CD4-positive, alpha-beta T cell (primary cell): Measurements from ENCODE around the gene ARHGEF25. TPM values are rescaled to one million over a fixed set of nuclear protein-coding genes. Genes with fewer than 3 reads are reported as not detected.

Source experiments
- ATAC-seq: fragments of 200-7000 bp; cut with Tn5 transposase; one replicate; pipeline ENCODE4 v1.10.0; 2022; ENCODE audit warnings: mild to moderate bottlenecking; ENCODE audit not compliant: poor library complexity
- CTCF ChIA-PET: fragments of 350-600 bp; sonication (Branson Sonifier 250); formaldehyde crosslinking; loops from one replicate; lab custom pipeline; 2021; ENCODE audit warnings: antibody characterized with exemption, inconsistent platforms; lab: Charles Lee
- POLR2A ChIA-PET: fragments of 350-600 bp; sonication (Branson Sonifier 250); formaldehyde crosslinking; loops from one replicate; lab custom pipeline; 2021; ENCODE audit warnings: antibody characterized with exemption, inconsistent platforms; lab: Charles Lee
- DNase-seq, 14 experiments: peaks; one replicate each; pipeline ENCODE4 v3.0.0-alpha.2; 2013 to 2020; ENCODE audit warnings: mixed read lengths in 2 of 14
- H3K27ac ChIP-seq, 2 donors: one replicate each; pipeline versions ENCODE4 v1.5.1 to v1.7.0; 2013; ENCODE audit warnings: low read length in 2 of 2, low read depth in 1 of 2, mild to moderate bottlenecking in 1 of 2
- H3K27me3 ChIP-seq, 2 experiments: 1 replicate in 1 of 2; 2 replicates in 1 of 2; pipeline versions ENCODE4 v1.6.1 to v1.7.0; 2013; ENCODE audit warnings: low read length in 2 of 2, control low read depth in 1 of 2, mild to moderate bottlenecking in 1 of 2, moderate library complexity in 1 of 2; ENCODE audit not compliant: insufficient read depth in 2 of 2, control insufficient read depth in 1 of 2
- H3K36me3 ChIP-seq: one replicate; pipeline ENCODE4 v1.6.1; 2013; ENCODE audit warnings: low read length, control low read depth; ENCODE audit not compliant: insufficient read depth
- H3K4me1 ChIP-seq: one replicate; pipeline ENCODE4 v1.6.1; 2013; ENCODE audit warnings: low read length, control low read depth; ENCODE audit not compliant: insufficient read depth
- H3K4me3 ChIP-seq: one replicate; pipeline ENCODE4 v1.5.1; 2013; ENCODE audit warnings: mild to moderate bottlenecking, low read length, moderate library complexity
- H3K9me3 ChIP-seq, 2 experiments: 1 replicate in 1 of 2; 2 replicates in 1 of 2; pipeline versions ENCODE4 v1.6.1 to v1.7.0; 2013; ENCODE audit warnings: low read length in 2 of 2, mild to moderate bottlenecking in 2 of 2, control low read depth in 1 of 2, moderate library complexity in 1 of 2; ENCODE audit not compliant: control insufficient read depth in 1 of 2, insufficient read depth in 1 of 2
- H3K27ac Mint-ChIP-seq: one replicate; pipeline ENCODE4 v1.8.0; 2020; ENCODE audit warnings: mixed read lengths
- H3K27me3 Mint-ChIP-seq: one replicate; pipeline ENCODE4 v1.8.0; 2021; ENCODE audit warnings: mixed read lengths
- H3K36me3 Mint-ChIP-seq: one replicate; pipeline ENCODE4 v1.8.0; 2021; ENCODE audit warnings: low read depth, mixed read lengths
- H3K4me1 Mint-ChIP-seq: one replicate; pipeline ENCODE4 v1.8.0; 2021; ENCODE audit warnings: low read depth, mixed read lengths
- H3K4me3 Mint-ChIP-seq: one replicate; pipeline ENCODE4 v1.8.0; 2020; ENCODE audit warnings: mild to moderate bottlenecking, mixed read lengths
- H3K9me3 Mint-ChIP-seq: one replicate; pipeline ENCODE4 v1.8.0; 2020; ENCODE audit warnings: mixed read lengths
- CTCF ChIP-seq: fragments of 200-600 bp; IDR thresholded peaks from one replicate; pipeline ENCODE4 v1.8.0; 2022; ENCODE audit warnings: antibody characterized with exemption, mild to moderate bottlenecking
- intact Hi-C, 2 experiments: fragments of 100-400 bp; cut with DNase I in 1 of 2; cut with micrococcal nuclease in 1 of 2; formaldehyde crosslinking; loops; one replicate each; pipeline versions ENCODE4 v1.15.1 to v1.9.0; 2023 to 2025; cut with DNase I, micrococcal nuclease
- total RNA-seq, 174 experiments: library from RNA in 2 of 174; stranded (reverse) in 2 of 174; gene quantifications; one replicate each; pipeline ENCODE4 v1.2.3 and lab custom pipeline; 2021 to 2026

The ARHGEF25 gene
- total RNA-seq, 2 experiments from 2014 or later = 0.25 to 0.27 TPM

GRCh38 chr12:57637364-57637763 lies 26.1 kb downstream of the ARHGEF25 start:
- Histone ChIP-seq H3K27ac (no peak overlapping the region), H3K4me3 (no peak overlapping the region), H3K4me1 (peaks cover 12% of the 10 kb centered on the region), H3K9me3 (no peaks in the 10 kb centered on the region), H3K36me3 (no peaks in the 10 kb centered on the region), H3K27me3 (peaks cover 22 to 25% of the 10 kb centered on the region in 2 experiments)
- CTCF ChIA-PET = interaction anchor here (0.7 to 1.0 kb wide), 3 partner anchors 34 to 54 kb away, joined by 3 read pairs; no protein-coding TSS in a partner anchor
- intact Hi-C loops = no loop called here
- Mint-ChIP-seq H3K9me3 (no peaks in the 10 kb centered on the region), H3K4me3 (no peak overlapping the region), H3K27ac (no peak overlapping the region), H3K36me3 (no peaks in the 10 kb centered on the region), H3K4me1 (peaks cover 7% of the 10 kb centered on the region), H3K27me3 (peaks cover 59% of the 10 kb centered on the region)
- ATAC-seq (no peak), DNase-seq (no peak)
- POLR2A ChIA-PET = no interaction called here
- TF ChIP-seq CTCF = no peak

GRCh38 chr12:57638096-57638495 lies 26.9 kb downstream of the ARHGEF25 start:
- ChIA-PET POLR2A (no interaction called here), CTCF (interaction anchor here (0.7 to 1.0 kb wide), 3 partner anchors 33 to 179 kb away, joined by 3 read pairs; partner anchors contain the start of gene GLI1)
- Histone ChIP-seq H3K4me1 (peaks cover 5% of the 10 kb centered on the region), H3K36me3 (no peaks in the 10 kb centered on the region), H3K27ac (no peak overlapping the region), H3K27me3 (peaks cover 21% of the 10 kb centered on the region in 2 experiments), H3K4me3 (no peak overlapping the region), H3K9me3 (no peaks in the 10 kb centered on the region)
- DNase-seq (no peak), ATAC-seq (no peak)
- Mint-ChIP-seq H3K36me3 (no peaks in the 10 kb centered on the region), H3K4me1 (peaks cover 5% of the 10 kb centered on the region), H3K9me3 (no peaks in the 10 kb centered on the region), H3K27ac (no peak overlapping the region), H3K4me3 (no peak overlapping the region), H3K27me3 (peaks cover 62% of the 10 kb centered on the region)
- TF ChIP-seq CTCF = no peak
- intact Hi-C loops = no loop called here

GRCh38 chr12:57640175-57641042 lies 29.2 kb downstream of the ARHGEF25 start:
- H3K4me1 Mint-ChIP-seq = no peaks in the 10 kb centered on the region
- intact Hi-C loops = no loop called here
- TF ChIP-seq CTCF = no peak
- ChIA-PET POLR2A (no interaction called here), CTCF (interaction anchor here (0.9 kb wide), 1 partner anchor 57 kb away, joined by 4 read pairs; no protein-coding TSS in a partner anchor)
- Histone ChIP-seq H3K27ac (no peak overlapping the region), H3K36me3 (no peaks in the 10 kb centered on the region), H3K27me3 (peaks cover 7 to 9% of the 10 kb centered on the region in 2 experiments), H3K4me3 (no peak overlapping the region), H3K9me3 (no peaks in the 10 kb centered on the region), H3K4me1 (no peaks in the 10 kb centered on the region)
- peaks cover 52% of the 10 kb centered on the region for H3K27me3 Mint-ChIP-seq
- no peaks in the 10 kb centered on the region for H3K9me3 Mint-ChIP-seq
- ATAC-seq (no peak), DNase-seq (no peak)
- H3K36me3 Mint-ChIP-seq = no peaks in the 10 kb centered on the region
- H3K4me3 Mint-ChIP-seq = no peak overlapping the region
- H3K27ac Mint-ChIP-seq = no peak overlapping the region
